RWPE2 (cell line): ENCODE measurements around the gene B9D1.

Source experiments
- ATAC-seq: fragments of 200-7000 bp; cut with Tn5 transposase; 3 replicates; pipeline ENCODE4 v1.9.1; 2021; ENCODE audit warnings: low read depth
- DNase-seq: peaks from one replicate; pipeline ENCODE4 v3.0.0-alpha.2; 2020; ENCODE audit warnings: low spot score
- H3K27ac ChIP-seq: fragments of 450-650 bp; 2 replicates; pipeline ENCODE4 v1.5.1; 2017; ENCODE audit warnings: mild to moderate bottlenecking; ENCODE audit not compliant: poor library complexity, severe bottlenecking
- H3K27me3 ChIP-seq: fragments of 250-450 bp; sonication (Bioruptor Pico); 2 replicates; pipeline ENCODE4 v1.5.1; 2021; ENCODE audit warnings: mild to moderate bottlenecking, moderate library complexity; ENCODE audit not compliant: insufficient read depth, poor library complexity, severe bottlenecking
- H3K36me3 ChIP-seq: fragments of 250-450 bp; sonication (Bioruptor Pico); 2 replicates; pipeline ENCODE4 v1.5.1; 2020; ENCODE audit warnings: low read depth, mild to moderate bottlenecking, moderate library complexity
- H3K4me1 ChIP-seq: fragments of 250-450 bp; sonication (Bioruptor Pico); 2 replicates; pipeline ENCODE4 v1.5.1; 2021; ENCODE audit warnings: mild to moderate bottlenecking, moderate library complexity; ENCODE audit not compliant: insufficient read depth, poor library complexity, severe bottlenecking
- H3K4me3 ChIP-seq: fragments of 250-450 bp; sonication (Bioruptor Pico); 2 replicates; pipeline ENCODE4 v1.5.1; 2021; ENCODE audit warnings: mild to moderate bottlenecking, moderate library complexity; ENCODE audit not compliant: severe bottlenecking
- H3K9me3 ChIP-seq: fragments of 250-450 bp; sonication (Bioruptor Pico); 2 replicates; pipeline ENCODE4 v1.5.1; 2021; ENCODE audit warnings: mild to moderate bottlenecking, moderate library complexity; ENCODE audit not compliant: severe bottlenecking
- TF ChIP-seq, protein P1 (sequence below): fragments of 450-650 bp; IDR thresholded peaks from one replicate; pipeline ENCODE4 v1.5.1; 2017; ENCODE audit warnings: mild to moderate bottlenecking, moderate library complexity; ENCODE audit not compliant: poor library complexity, severe bottlenecking

B9D1 gene

DNA sequence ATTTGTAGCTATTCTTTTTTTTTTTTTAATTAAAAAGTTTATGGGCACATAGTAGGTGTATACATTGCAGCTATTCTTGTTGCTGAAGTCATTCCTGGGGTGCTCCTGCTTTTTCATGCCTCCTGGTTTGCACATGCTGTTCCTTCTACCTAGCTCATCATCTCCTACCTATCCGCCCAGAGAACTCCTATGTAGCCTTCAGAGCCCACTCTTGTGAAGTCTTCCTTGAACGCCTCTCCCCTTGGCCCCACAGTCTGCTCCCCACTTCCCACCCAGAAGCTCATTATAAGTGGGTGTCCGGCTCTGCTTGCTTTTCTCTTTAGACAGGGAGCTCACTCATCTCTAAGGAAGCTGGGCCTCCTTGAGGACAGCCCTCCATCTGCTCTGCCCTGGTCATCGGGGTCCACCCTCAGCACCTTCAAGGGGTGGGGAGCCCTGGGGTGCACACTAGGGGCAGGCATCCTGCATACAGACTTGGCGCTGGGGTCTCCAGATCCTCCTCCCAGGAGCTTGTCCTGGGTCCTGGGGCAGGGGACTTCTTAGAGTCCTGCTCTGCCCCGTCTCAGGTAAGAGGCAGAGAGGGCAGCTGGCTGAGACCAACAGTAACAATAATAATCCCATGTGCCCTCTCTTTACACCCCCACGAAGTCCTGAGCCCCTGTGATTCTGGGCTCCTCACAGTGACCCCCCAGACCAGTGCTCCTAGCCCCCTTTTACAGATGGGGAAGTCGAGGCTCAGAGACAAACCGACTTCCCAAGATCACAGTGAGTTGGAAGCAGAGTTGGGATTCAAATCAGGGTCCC, 3.5 kb upstream of the B9D1 start:
- Histone ChIP-seq H3K27me3 (no peaks in the 10 kb centered on the region), H3K27ac (no peak overlapping the region), H3K4me3 (no peak overlapping the region), H3K36me3 (no peaks in the 10 kb centered on the region), H3K9me3 (no peaks in the 10 kb centered on the region), H3K4me1 (no peaks in the 10 kb centered on the region)
- TF ChIP-seq, protein P1, sequence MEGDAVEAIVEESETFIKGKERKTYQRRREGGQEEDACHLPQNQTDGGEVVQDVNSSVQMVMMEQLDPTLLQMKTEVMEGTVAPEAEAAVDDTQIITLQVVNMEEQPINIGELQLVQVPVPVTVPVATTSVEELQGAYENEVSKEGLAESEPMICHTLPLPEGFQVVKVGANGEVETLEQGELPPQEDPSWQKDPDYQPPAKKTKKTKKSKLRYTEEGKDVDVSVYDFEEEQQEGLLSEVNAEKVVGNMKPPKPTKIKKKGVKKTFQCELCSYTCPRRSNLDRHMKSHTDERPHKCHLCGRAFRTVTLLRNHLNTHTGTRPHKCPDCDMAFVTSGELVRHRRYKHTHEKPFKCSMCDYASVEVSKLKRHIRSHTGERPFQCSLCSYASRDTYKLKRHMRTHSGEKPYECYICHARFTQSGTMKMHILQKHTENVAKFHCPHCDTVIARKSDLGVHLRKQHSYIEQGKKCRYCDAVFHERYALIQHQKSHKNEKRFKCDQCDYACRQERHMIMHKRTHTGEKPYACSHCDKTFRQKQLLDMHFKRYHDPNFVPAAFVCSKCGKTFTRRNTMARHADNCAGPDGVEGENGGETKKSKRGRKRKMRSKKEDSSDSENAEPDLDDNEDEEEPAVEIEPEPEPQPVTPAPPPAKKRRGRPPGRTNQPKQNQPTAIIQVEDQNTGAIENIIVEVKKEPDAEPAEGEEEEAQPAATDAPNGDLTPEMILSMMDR: no peak
- peak; percentile 27 for DNase-seq
- no peak for ATAC-seq

DNA sequence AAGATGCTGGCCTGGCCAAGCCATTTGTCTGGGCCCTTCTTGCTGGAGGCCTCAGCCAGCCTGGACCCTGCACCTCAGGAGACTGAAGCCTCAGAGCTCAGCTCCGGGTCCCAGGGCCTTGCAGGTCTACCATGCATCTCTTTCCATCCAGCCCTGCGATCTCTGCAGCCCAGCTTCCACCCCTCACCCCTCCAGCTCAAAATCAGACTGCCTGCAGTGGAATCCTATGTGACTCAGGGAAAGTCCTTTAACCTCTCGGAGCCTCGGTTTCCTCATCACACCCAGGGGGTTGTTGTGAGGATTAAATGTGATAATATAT, 2.9 kb upstream of the B9D1 start:
- no peak overlapping the region for H3K27ac ChIP-seq
- H3K4me3 ChIP-seq: no peak overlapping the region
- no peaks in the 10 kb centered on the region for H3K4me1 ChIP-seq
- DNase-seq (peak; percentile 53), ATAC-seq (no peak)
- H3K9me3 ChIP-seq: no peaks in the 10 kb centered on the region
- TF ChIP-seq, protein P1: no peak
- no peaks in the 10 kb centered on the region for H3K36me3 ChIP-seq
- H3K27me3 ChIP-seq: no peaks in the 10 kb centered on the region

DNA sequence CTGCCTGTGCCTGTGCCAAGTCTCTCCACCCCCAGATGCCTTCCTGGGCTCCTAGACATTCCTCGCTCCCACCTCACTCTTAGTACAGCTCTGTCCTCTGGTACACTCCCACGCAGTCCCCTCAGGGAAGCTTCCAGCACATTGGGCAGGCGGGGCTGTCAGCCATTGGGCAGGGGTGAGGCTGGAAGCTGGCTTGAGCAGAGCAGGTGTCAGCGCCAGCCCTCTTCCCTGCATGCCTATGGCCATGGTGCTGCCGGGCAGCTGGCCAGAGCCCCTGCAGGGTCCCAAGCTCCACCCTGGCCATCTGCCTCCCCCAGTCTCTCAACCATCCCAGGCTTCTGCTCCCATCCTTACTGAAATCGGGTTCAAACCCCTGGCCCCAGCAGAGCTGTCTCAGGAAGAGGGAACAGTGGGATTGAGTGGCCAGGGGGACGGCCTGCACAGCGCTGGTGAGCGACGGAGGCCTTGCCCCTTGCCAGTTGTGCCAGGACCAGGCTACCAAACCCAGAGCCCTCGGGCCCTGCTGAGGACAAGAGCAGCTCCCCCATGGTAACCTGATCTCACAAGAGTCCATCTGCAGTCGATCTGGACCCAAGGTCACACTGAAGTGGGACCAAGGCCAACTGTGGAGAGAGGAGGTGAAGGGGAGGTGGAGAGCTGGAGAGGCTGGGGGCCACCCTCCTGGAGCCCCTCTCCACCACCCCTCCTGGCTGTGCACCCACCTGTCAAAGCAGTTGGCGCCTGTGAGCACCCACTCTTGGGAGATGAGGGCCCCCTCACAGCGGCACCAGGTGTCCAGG, 2.4 kb upstream of the B9D1 start:
- Histone ChIP-seq H3K36me3 (no peaks in the 10 kb centered on the region), H3K27ac (no peak overlapping the region), H3K9me3 (no peaks in the 10 kb centered on the region), H3K4me1 (no peaks in the 10 kb centered on the region), H3K27me3 (no peaks in the 10 kb centered on the region), H3K4me3 (no peak overlapping the region)
- ATAC-seq: no peak
- peak; percentile 45 for DNase-seq
- TF ChIP-seq, protein P1: no peak

DNA sequence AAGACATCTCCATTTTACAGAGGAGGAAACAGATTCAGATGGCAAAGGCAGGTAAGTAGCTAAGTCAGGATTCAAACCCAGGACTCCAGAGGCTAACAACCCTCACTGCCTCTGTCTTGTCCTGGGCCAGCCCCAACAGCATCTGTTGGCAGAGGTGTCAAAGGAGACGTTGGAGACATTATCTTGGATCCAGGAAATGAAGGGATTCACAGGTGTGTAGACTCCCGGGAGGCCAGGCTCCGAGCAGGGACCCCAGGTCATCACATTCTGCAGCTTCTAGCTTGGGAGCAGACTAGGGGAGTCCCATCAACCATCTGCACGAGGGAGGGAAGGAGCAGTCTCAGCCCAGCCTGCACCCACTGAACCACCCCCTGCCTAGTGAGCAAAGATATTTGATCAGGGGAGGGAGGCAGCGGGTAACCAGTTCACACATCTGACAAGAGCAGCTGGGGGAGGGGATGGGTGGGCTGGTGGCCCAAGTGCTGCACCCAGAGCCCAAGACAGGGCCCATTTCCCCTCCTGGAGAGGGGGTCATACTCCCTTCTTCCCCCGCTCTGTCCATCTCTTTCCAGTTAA, 1.0 kb upstream of the B9D1 start:
- no peaks in the 10 kb centered on the region for H3K9me3 ChIP-seq
- no peak overlapping the region for H3K4me3 ChIP-seq
- H3K36me3 ChIP-seq: no peaks in the 10 kb centered on the region
- no peak overlapping the region for H3K27ac ChIP-seq
- no peaks in the 10 kb centered on the region for H3K4me1 ChIP-seq
- TF ChIP-seq, protein P1: no peak
- no peaks in the 10 kb centered on the region for H3K27me3 ChIP-seq
- DNase-seq: peak; percentile 23
- ATAC-seq: no peak
